Right lobe of liver (tissue), 6 donors: ENCODE results near the gene GRB2. TPM values are rescaled to one million over a fixed set of nuclear protein-coding genes. Genes with fewer than 3 reads are reported as not detected.
"Not testable (repeated sequence)": the region's sequence is repeated elsewhere in the genome, so short reads cannot be mapped to it uniquely, and the experiment has no call there.

Source experiments
- ATAC-seq, 4 donors: fragments of 200-7000 bp; cut with Tn5 transposase; one replicate each; pipeline ENCODE4 v1.9.1; 2020; ENCODE audit warnings: mild to moderate bottlenecking in 4 of 4, moderate library complexity in 4 of 4
- DNase-seq, 3 donors: peaks; one replicate each; pipeline ENCODE4 v3.0.0-alpha.2; 2020
- H3K27ac ChIP-seq, 3 donors: fragments of 200-600 bp; one replicate each; pipeline ENCODE4 v1.8.0; 2022
- H3K27me3 ChIP-seq, 2 donors: fragments of 200-600 bp; one replicate each; pipeline ENCODE4 v1.8.0; 2022
- H3K36me3 ChIP-seq, 4 donors: fragments of 200-600 bp; sonication (generic) in 1 of 4; one replicate each; pipeline versions ENCODE4 v1.5.1 to v1.8.0; 2017 to 2022; ENCODE audit warnings: control low read depth in 1 of 4
- H3K4me1 ChIP-seq, 4 donors: fragments of 200-600 bp; sonication (generic) in 1 of 4; one replicate each; pipeline versions ENCODE4 v1.5.1 to v1.8.0; 2017 to 2022; ENCODE audit warnings: control low read depth in 1 of 4
- H3K4me3 ChIP-seq, 3 donors: fragments of 200-600 bp; one replicate each; pipeline ENCODE4 v1.8.0; 2022
- H3K9me3 ChIP-seq, 4 donors: fragments of 200-600 bp; sonication (generic) in 1 of 4; one replicate each; pipeline versions ENCODE4 v1.5.1 to v1.8.0; 2017 to 2022; ENCODE audit warnings: control low read depth in 1 of 4
- POLR2A ChIP-seq: fragments of 450-650 bp; IDR thresholded peaks from one replicate; pipeline ENCODE4 v1.6.1; 2017; ENCODE audit warnings: antibody characterized with exemption, mild to moderate bottlenecking
- WGBS: methylation state at CpG from one replicate; pipeline ENCODE4 v1.1.6; 2018; ENCODE audit warnings: low coverage, low lambda C conversion rate; ENCODE audit not compliant: insufficient coverage; ENCODE audit errors: missing lambda C conversion rate; 5-methylcytosine and 5-hydroxymethylcytosine counted together
- intact Hi-C, 2 donors: fragments of 100-400 bp; cut with DNase I; formaldehyde crosslinking; loops; one replicate each; pipeline versions ENCODE4 v1.11.2 to v1.14.1; 2022
- total RNA-seq, 6 experiments: library from RNA; depleted of rRNA in 2 of 6; stranded (reverse); fragments of >200 nt in 2 of 6; fragmentation: NEBNext Ultra II Directional in 3 of 6; extraction: Animal tissue kit (Norgen Biotek cat#: 25700) in 3 of 6; gene quantifications; one replicate each; pipeline versions ENCODE4 v1.1.0 to v1.2.4, GENCODE V29; 2016 to 2023
- TF ChIP-seq, protein P1 (sequence below), 4 donors: fragments of 200-600 bp in 3 of 4; fragments of 450-650 bp in 1 of 4; IDR thresholded peaks; one replicate each; pipeline versions ENCODE4 v1.5.1 to v1.8.0; 2016 to 2022; ENCODE audit warnings: antibody characterized with exemption in 4 of 4, mild to moderate bottlenecking in 2 of 4
- donor health status: DM: no; HTN: yes; CAD: no.
- donor health status: DM: no; HTN: no; CAD: no.
- donor health status: DM: no; HTN: no; CAD: no.
- donor health status: DM: no; HTN: yes; CAD: no.
- donor health status: DM: no; HTN: yes; CAD: no.

The GRB2 gene
- total RNA-seq, 6 experiments from 2014 or later, result 42.4 to 70.5 (median 53.8) TPM

DNA sequence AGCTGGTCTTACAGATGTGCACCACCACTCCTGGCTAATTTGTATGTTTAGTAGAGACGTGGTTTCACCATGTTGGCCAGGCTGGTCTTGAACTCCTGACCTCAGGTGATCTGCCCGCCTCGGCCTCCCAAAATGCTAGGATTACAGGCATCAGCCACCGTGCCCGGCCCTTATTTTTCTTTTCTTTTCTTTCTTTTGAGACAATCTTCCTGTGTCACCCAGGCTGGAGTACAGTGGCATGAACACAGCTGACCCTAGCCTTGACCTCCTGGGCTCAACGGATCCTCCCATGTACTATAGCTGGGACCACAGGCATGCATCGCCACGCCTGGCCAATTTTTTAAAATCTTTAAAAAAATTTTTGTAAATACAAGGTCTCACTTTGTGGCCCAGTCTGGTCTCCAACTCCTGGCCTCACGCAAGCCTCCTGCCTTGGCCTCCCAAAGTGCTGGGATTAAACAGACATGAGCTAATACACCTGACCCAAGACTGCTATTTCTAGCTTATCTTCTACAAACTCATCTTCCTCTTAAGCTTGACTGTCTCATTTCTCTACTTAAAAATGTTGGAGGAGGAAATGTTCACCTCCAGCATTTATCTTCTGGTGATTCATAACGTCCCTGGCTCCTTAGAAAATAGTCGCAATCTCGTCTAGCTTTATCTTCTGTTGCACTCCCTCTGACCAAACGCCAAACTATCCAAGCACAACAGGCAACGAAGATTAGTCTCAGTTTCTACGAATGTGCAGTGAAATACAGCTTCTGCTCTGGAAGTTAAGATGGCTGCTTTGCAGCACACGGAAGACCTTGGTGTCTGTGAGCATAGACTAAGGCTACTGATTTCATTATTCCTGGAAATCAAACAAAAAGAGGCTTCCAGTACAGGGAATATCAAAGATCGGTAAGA is 42.7 kb upstream of the GRB2 start:
- no peaks in the 10 kb centered on the region for H3K4me1 ChIP-seq
- ATAC-seq (no peak), DNase-seq (no peak)
- intact Hi-C loops, result no loop called here
- H3K4me3 ChIP-seq, result no peak overlapping the region
- H3K27ac ChIP-seq, result no peak overlapping the region
- no peaks in the 10 kb centered on the region for H3K36me3 ChIP-seq
- 67% methylated on average over 14 of the region's 17 CpGs for WGBS
- H3K9me3 ChIP-seq, result no peaks in the 10 kb centered on the region
- TF ChIP-seq, protein P1, sequence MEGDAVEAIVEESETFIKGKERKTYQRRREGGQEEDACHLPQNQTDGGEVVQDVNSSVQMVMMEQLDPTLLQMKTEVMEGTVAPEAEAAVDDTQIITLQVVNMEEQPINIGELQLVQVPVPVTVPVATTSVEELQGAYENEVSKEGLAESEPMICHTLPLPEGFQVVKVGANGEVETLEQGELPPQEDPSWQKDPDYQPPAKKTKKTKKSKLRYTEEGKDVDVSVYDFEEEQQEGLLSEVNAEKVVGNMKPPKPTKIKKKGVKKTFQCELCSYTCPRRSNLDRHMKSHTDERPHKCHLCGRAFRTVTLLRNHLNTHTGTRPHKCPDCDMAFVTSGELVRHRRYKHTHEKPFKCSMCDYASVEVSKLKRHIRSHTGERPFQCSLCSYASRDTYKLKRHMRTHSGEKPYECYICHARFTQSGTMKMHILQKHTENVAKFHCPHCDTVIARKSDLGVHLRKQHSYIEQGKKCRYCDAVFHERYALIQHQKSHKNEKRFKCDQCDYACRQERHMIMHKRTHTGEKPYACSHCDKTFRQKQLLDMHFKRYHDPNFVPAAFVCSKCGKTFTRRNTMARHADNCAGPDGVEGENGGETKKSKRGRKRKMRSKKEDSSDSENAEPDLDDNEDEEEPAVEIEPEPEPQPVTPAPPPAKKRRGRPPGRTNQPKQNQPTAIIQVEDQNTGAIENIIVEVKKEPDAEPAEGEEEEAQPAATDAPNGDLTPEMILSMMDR (IDR thresholded peaks at IDR 0.05), result no peak
- TF ChIP-seq POLR2A, result no peak
- H3K27me3 ChIP-seq, result no peaks in the 10 kb centered on the region

DNA sequence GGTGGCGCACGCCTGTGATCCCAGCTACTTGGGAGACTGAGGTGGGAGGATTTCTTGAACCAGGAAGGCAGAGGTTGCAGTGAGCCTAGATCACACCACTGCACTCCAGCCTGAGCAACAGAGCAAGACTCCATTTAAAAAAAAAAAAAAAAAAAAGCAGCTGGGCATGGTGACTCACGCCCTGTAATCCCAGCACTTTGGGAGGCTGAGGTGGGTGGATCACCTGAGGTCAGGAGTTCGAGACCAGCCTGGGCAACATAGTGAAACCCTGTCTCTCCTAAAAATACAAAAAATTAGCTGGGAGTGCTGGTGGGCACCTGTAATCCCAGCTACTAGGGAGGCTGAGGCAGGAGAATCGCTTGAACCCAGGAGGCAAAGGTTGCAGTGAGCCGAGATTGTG is 40.4 kb upstream of the GRB2 start:
- ATAC-seq, intact Hi-C loops, DNase-seq, H3K4me1 ChIP-seq, H3K4me3 ChIP-seq, H3K9me3 ChIP-seq, H3K36me3 ChIP-seq, H3K27ac ChIP-seq, H3K27me3 ChIP-seq: not testable (repeated sequence)
- 95% methylated on average over 3 of the region's 6 CpGs for WGBS

DNA sequence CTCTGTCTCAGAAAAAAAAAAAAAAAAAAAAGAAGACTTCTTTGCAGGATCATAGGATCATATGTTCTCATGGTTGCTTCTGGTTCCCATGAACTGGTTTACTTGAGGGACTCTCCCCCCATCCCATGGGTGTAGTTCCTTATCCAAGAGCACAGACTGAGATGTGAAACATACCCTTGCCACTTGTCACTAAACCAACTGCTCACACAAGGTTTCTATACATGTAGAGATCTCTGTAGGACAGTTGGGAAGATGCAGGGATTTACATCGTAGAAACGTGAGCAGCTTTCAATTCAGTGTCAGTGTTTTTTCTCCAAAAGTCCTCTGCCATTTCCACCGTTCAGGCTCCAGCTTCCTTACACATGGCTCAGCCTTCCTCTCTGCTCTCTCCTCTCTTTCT is 39.8 kb upstream of the GRB2 start:
- Histone ChIP-seq H3K36me3 (no peaks in the 10 kb centered on the region), H3K9me3 (no peaks in the 10 kb centered on the region), H3K27me3 (no peaks in the 10 kb centered on the region), H3K27ac (no peak overlapping the region), H3K4me3 (no peak overlapping the region), H3K4me1 (no peaks in the 10 kb centered on the region)
- intact Hi-C loops, result no loop called here
- no peak for ATAC-seq
- 66% methylated on average over 3 of the region's 3 CpGs for WGBS
- DNase-seq, result no peak
- TF ChIP-seq POLR2A, result no peak
- TF ChIP-seq, protein P1 (IDR thresholded peaks at IDR 0.05), result no peak

DNA sequence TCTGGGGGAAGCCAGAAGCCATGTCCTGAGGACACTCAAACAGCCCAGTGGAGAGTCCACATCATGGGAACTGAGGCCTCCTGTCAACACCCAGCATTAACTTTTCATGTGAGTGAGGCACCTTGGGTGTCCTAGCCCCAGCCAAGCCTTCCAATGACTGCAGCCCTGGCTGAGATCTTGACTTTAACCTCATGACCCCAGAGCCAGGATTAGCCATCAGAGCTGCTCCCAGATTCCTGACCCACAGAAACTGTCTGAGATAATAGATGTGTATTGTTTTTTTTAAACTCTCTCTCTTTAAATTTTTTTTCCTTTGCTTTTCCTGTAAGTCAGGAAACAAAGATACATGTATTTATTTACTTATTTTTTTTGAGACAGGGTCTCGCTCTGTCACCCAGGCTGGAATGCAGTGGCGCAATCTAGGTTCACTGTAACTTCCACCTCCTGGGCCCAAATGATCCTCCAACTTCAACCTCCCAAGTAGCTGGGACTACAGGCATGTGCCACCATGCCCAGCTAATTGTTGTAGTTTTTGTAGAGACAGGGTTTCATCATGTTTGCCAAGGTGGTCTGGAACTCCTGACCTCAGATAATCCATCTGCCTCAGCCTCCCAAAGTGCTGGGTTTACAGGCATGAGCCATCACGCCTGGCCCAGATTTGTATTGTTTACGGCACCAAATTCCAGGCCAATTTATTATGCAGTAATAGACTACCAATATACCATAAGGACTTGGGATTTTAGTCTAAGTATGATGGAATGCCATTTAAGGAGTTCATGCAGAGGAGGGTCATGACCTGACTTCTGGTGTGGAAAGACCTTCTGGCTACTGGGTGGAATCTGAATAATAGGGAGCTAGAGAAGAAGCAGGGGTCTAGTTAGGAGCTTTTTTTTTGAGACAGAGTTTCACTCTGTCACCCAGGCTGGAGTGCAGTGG is 37.0 kb upstream of the GRB2 start:
- intact Hi-C loops, result no loop called here
- Histone ChIP-seq H3K4me3 (no peak overlapping the region), H3K4me1 (no peaks in the 10 kb centered on the region), H3K27me3 (no peaks in the 10 kb centered on the region), H3K27ac (peak overlapping the region; percentile 18 to 40 (median 31)), H3K36me3 (no peaks in the 10 kb centered on the region), H3K9me3 (no peaks in the 10 kb centered on the region)
- TF ChIP-seq, protein P1 (IDR thresholded peaks at IDR 0.05), result no peak
- TF ChIP-seq POLR2A, result no peak
- ATAC-seq (peak; percentile 23 to 53 (median 34)), DNase-seq (no peak)
- whole genome bisulfite sequencing, result 63% methylated on average over 4 of the region's 4 CpGs
